Iris pigment epithelial cell (primary cell): ENCODE data around the gene TMEM202.
"Not testable (repeated sequence)": the region's sequence is repeated elsewhere in the genome, so short reads cannot be mapped to it uniquely, and the experiment has no call there.

Experiments
- DNase-seq: peaks from one replicate; pipeline ENCODE4 v3.0.0-alpha.2; 2011; ENCODE audit warnings: low read depth

The TMEM202 gene

DNA sequence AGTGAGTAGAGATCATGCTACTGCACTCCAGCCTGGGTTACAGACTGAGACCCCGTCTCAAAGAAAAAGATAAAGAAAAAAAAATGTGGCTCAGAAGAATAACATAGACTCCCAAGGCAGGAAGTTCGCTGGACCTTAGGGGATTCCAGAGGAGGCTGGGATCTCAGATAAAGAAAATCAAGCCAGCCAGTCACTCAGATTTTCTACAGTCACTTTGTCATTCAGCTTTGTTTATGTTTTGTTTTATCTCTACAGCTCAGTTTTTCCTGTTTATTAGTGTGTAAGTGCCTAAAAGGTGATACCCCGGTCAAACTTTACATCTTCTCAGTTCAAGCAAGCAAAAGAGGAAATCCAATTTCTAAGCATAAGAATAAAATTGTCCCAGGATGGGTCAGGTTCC lies 6.3 kb downstream of the TMEM202 start:
- DNase-seq = no peak

DNA sequence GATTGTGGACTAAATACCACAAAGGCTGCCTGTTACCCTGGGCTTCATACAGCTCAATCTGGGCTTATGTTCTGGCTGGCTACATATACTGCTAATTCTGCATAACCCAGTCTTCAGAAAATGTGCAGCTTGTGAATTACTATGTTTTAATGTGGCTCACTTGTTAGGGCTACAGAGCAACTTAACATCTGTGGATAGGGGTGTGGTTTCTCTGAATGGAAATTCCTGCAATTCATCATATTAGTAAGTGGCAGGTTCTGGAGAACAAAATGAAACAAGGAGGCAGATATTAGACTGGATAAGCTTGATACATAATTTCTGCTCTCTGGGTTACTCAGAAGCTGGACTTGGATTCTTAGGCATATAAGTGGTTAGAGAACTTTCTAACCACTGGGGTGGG lies 6.7 kb downstream of the TMEM202 start:
- no peak for DNase-seq

DNA sequence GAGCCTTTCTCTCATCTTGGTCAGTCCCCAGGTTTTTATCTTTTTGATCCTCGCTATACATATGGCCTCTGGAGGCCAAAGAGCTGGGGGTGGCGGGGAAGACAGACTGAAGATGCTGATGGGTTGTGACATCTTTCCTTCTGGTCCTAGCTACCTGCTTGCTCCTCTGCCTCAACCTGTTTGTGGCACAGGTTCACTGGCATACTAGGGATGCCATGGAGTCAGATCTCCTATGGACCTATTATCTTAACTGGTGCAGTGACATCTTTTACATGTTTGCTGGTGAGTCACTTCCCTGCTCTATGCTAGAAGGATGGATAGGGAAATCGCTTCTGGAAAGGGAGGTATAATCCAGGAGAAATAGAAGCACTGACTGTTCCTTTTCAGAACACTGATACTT lies 8.8 kb downstream of the TMEM202 start:
- no peak for DNase-seq

DNA sequence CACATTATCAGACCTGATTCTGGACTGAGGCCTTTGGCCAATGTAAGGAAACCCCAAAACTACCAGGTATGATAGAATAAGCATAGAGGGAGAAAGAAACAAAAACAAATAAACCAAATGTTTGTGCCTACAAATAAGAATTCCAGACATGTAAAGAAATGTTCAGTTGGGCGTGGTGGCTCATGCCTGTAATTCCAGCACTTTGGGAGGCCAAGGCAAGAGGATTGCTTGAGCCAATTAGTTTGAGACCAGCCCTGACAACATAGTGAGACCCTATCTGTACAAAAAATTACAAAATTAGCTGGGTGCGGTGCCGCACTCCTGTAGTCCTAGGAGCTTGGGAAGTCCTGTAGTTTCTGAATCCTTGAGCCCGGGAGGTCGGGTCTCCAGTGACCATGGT lies 13.0 kb downstream of the TMEM202 start:
- no peak for DNase-seq

DNA sequence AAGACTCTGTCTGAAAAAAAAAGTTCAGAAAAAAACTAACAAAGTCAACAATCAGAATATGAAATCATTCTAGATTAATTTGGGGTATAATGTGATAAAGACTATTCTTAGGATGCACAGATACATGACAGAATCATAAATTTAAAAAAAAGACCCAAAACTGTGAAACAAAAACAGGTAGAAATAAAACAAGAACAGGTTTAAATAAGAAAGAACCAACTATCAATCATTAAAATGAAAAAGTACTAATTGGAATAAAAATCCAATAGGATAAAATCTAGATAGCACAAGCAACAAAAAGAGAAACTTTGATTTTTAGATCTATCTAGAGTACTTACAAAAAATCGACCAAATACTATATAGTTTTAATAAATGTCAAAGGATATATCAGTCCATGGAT lies 13.4 kb downstream of the TMEM202 start:
- DNase-seq = no peak

DNA sequence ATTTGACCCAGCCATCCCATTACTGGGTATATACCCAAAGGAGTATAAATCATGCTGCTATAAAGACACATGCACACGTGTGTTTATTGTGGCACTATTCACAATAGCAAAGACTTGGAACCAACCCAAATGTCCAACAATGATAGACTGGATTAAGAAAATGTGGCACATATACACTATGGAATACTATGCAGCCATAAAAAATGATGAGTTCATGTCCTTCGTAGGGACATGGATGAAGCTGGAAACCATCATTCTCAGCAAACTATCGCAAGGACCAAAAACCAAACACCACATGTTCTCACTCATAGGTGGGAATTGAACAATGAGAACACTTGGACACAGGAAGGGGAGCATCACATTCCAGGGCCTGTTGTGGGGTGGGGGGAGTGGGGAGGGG lies 15.2 kb downstream of the TMEM202 start:
- DNase-seq = not testable (repeated sequence)

DNA sequence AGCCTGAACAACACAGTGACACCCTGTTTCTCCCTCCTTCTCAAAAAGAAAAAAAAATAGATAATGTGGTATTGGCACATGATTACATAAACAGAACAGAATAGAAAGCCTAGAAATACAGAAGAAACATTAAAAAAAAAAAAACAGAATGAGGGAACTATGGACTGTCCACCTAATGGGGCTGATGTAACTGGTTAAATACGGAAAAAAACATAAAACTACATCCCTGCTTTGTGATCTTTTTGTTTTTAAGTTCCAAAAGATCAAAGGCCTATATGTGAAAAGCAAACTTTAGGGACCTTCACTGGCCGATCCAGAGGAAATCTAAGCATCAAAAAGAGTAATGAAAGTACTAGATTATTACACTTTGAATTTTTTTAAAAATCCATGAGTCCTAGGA lies 17.2 kb downstream of the TMEM202 start:
- DNase-seq = no peak

DNA sequence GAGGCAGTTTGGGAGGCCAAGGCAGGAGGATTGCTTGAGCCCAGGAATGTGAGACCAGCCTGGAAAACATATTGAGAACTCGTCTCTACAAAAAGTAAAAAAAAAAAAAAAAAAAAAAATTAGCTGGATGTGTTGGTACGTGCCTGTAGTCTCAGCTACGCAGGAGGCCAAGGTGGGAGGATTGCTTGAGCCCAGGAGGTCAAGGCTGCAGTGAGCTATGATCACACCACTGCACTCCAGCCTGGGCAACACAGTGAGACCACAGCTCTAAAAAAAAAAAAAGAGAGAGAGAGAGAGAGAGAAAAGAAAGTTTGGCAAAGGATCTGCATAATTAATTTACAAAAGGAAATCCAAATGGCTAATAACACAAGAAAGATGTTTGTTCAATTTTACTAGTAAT lies 21.7 kb downstream of the TMEM202 start:
- not testable (repeated sequence) for DNase-seq

DNA sequence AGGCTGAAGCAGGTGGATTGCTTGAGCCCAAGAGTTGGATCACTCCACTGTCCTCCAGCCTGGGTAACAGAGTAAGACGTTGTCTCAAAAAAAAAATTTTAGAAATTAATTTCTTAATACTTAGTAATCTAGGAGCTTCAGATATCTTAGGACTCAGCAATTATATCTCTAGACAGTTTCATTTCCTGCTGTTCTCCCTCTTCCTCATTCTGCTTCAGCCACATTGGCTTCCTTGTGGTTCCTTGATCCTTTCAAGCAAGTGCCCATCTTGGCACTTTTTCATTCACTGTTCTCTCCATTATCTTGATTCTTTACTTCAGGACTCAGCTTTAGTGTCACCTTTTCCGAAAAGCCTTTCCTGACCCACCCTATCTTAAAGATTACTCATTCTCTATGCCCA lies 22.5 kb downstream of the TMEM202 start:
- DNase-seq = no peak

DNA sequence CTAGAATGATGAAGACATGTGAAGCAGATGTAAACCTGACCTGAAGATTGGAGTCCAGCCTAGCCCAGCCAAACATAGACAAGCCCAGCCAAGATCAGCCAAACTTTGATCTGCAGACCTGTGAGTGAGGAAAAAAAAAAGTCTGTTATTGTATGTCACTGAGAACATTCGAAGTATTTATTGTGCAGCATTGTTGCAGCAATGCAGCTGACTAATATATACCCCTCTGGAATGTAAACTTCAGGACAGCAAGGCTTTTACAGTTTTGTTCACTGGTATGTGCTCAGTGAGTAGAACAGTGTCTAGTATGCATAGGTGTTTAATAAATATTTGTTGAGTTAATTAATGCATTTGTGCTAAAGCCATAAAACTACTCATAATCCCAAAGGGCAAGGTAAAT lies 23.4 kb downstream of the TMEM202 start:
- DNase-seq = peak; percentile 30

DNA sequence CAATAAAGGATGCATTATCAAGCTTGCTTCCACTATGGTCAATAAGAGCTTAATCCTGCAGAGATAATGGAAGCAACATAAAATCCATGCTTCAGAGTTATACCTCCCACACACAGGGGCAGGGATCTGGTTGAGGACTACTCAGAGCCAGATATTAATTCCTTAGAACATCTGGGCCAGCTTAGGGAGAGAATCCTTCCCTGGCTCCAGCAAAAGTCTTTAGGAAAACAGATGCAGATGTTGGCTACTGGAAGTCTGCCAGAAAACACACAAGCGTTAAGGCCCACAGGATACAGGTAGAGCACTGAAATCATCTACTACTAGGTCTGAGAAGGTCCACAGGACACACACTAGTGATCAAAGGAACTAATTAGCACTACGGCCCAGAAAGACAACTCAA lies 25.2 kb downstream of the TMEM202 start:
- no peak for DNase-seq

DNA sequence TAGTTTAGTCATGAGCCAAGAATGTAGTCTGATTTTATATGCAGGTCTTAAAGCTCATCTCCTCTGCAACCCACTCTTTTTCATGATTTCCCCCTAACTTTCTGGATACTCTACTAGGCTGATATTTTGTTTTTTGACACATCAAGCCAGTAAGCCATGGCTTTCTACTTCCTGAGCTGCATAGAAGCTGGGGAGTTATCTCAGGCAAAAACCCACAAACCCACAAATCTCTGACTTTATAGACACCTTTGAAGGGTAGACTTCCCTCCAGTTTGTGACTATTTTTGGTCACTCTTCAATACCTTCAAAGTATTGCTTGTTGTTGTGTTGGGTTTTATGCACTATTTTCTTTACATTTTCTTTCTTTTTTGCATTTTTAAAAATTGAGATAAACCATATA lies 28.6 kb downstream of the TMEM202 start:
- DNase-seq = no peak

DNA sequence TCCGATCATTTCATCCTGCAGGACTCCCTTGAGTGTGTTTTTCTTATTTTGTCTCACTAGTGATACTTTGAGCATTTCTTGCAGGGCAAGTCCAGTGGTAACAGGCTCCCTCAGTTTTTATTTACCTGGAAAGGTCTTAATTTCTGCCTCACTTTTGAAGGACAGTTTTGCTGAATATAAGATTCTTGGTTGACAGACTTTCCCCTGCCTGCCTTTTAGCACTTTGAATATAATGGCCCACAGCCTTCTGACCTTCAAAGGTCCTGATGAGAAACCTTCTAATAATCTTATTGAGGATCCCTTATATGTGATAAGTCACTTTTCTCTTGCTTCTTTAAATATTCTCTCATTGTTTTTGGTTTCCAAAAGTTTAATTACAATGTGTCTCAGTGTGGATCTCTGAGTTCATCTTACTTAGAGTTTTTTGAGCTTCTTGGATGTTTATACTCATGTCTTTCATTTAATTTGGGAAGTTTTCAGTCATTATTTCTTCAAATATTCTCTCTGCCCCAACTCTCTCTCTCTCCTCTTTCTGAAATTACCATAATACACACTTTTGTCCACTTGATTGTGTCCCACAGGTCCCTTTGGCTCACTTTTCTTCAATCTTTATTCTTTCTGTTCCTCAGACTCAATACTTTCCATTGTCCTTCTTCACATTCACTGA lies 39.7 kb downstream of the TMEM202 start:
- DNase-seq = no peak

DNA sequence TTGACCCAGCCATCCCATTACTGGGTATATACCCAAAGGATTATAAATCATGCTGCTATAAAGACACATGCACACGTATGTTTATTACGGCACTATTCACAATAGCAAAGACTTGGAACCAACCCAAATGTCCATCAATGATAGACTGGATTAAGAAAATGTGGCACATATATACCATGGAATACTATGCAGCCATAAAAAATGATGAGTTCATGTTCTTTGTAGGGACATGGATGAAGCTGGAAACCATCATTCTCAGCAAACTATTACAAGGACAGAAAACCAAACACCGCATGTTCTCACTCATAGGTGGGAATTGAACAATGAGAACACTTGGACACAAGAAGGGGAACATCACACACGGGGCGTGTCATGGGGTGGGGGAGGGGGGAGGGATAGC lies 44.7 kb downstream of the TMEM202 start:
- not testable (repeated sequence) for DNase-seq

DNA sequence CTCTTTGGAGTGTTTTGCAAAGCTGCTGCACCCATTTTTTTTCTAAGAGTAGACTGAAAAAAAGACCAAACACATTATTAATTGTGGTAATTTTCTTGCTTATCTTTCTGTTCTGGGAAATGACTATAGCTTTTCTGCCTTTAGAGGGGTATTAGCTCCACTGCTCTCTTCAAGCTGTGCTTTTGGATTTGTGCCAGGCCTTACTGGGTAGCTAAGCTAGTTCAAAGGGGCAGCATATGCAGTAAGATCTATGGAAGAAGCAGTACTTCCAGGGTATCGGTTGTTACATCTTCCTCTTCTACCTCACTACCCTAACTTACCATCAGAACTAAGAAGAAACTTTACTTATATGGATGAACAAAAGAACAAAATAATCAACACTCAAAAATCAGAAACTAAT lies 47.3 kb downstream of the TMEM202 start:
- peak; percentile 3 for DNase-seq

DNA sequence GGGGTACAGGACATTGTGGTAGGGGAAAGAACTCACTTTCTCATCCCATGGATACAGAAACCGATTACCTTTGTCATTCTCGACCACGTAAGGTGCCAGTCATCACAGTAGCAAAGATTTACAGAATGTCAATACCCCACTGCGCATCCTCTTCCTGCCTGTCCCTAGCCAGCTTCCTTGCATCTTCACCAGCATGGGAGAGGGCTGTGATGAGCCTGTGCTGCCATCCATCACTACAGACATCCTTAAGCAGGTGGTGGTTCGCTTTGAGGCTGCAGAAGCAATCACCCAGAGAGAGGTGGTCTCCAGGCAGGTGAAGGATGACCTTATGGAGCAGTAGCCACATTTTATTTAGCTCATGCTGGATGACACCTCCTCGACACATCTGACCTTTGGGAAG lies 52.7 kb downstream of the TMEM202 start:
- DNase-seq = no peak

DNA sequence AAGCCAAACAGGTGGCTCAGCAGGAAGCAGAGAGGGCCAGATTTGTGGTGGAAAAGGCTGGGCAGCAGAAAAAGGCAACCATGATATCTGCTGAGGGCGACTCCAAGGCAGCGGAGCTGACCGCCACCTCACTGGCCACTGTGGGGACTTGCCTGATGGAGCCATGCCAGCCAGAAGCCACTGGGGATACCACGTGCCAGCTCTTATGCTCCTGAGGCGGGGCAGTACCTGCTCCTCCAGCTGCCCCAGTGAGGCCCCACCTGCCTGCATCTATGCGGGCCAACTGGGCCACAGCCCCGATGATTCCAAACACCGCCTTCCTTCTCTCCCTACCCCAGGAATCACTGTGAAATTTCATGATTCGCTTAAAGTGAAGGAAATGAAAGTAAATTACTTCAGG lies 53.1 kb downstream of the TMEM202 start:
- no peak for DNase-seq

DNA sequence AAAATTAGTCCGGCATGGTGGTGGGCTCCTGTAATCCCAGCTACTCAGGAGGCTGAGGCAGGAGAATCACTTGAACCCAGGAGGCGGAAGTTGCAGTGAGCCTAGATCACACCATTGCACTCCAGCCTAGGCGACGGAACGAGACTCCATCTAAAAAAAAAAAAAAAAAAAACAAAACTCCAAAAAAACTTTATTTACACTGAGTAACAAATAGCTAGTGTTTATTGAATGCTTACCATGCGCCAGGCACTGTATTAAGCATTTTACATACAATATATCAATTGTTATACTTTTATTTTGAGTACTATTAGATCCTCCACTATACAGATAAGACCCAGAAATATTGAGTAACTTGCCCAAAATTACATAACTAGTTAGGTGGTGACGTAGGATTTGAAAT lies 58.6 kb downstream of the TMEM202 start:
- no peak for DNase-seq
